Measurements from ENCODE around the gene ITGB8.

The ITGB8 gene

GRCh38 chr7:20411372-20411771 lies 80.7 kb downstream of the ITGB8 start:
- no peak overlapping the region for H3K56ac ChIP-seq (ENCODE audit: low read length)
- no peak overlapping the region for H2BK5ac ChIP-seq (ENCODE audit: low read length)
- H3K9ac ChIP-seq (ENCODE audit: low read length): no peak overlapping the region
- H3K4me3 ChIP-seq (ENCODE audit: low read length): no peak overlapping the region
- no peaks in the 10 kb centered on the region for H3K27me3 ChIP-seq (ENCODE audit: insufficient read depth, low read length, poor library complexity)
- no peaks in the 10 kb centered on the region for H3K79me1 ChIP-seq (ENCODE audit: low read length)
- no peaks in the 10 kb centered on the region for H3K36me3 ChIP-seq (ENCODE audit: control insufficient read depth, insufficient read depth, low read length)
- no peak for DNase-seq
- H3K18ac ChIP-seq (ENCODE audit: low read length): no peak overlapping the region
- H2BK120ac ChIP-seq (ENCODE audit: low read depth, low read length): no peak overlapping the region
- no peak overlapping the region for H3K4ac ChIP-seq (ENCODE audit: low read depth, low read length)
- H3K79me2 ChIP-seq (ENCODE audit: control insufficient read depth, insufficient read depth, low read length): no peaks in the 10 kb centered on the region
- no peaks in the 10 kb centered on the region for H3K4me1 ChIP-seq (ENCODE audit: control insufficient read depth, low read depth, low read length)
- no peak overlapping the region for H4K8ac ChIP-seq (ENCODE audit: low read depth, low read length)
- H3K23ac ChIP-seq (ENCODE audit: low read length): no peak overlapping the region
- H2BK15ac ChIP-seq (replicated peaks; ENCODE audit: low read depth): no peak overlapping the region
- H2AK5ac ChIP-seq (ENCODE audit: low read length): no peak overlapping the region
- H4K5ac ChIP-seq (ENCODE audit: low read length): no peak overlapping the region
- no peak overlapping the region for H3K4me2 ChIP-seq (ENCODE audit: low read length)
- WGBS (ENCODE audit: extremely low coverage, insufficient coverage, low lambda C conversion rate): no CpG with 5 or more reads among the region's 2 CpGs
- H3K27ac ChIP-seq (ENCODE audit: low read depth, low read length): no peak overlapping the region

- Histone ChIP-seq H3K18ac (ENCODE audit: low read length) (no peak overlapping the region), H3K4ac (ENCODE audit: low read depth, low read length) (no peak overlapping the region), H3K4me3 (ENCODE audit: low read length) (no peak overlapping the region), H3K36me3 (ENCODE audit: control insufficient read depth, insufficient read depth, low read length) (no peaks in the 10 kb centered on the region), H3K56ac (ENCODE audit: low read length) (no peak overlapping the region), H3K4me1 (ENCODE audit: control insufficient read depth, low read depth, low read length) (no peaks in the 10 kb centered on the region), H3K4me2 (ENCODE audit: low read length) (no peak overlapping the region), H3K27ac (ENCODE audit: low read depth, low read length) (no peak overlapping the region), H3K23ac (ENCODE audit: low read length) (no peak overlapping the region), H2BK5ac (ENCODE audit: low read length) (no peak overlapping the region), H3K79me1 (ENCODE audit: low read length) (no peaks in the 10 kb centered on the region), H4K8ac (ENCODE audit: low read depth, low read length) (no peak overlapping the region), H3K9ac (ENCODE audit: low read length) (no peak overlapping the region), H4K5ac (ENCODE audit: low read length) (no peak overlapping the region), H2BK15ac (replicated peaks; ENCODE audit: low read depth) (no peak overlapping the region), H2AK5ac (ENCODE audit: low read length) (no peak overlapping the region), H2BK120ac (ENCODE audit: low read depth, low read length) (no peak overlapping the region), H3K79me2 (ENCODE audit: control insufficient read depth, insufficient read depth, low read length) (no peaks in the 10 kb centered on the region), H3K27me3 (ENCODE audit: insufficient read depth, low read length, poor library complexity) (no peaks in the 10 kb centered on the region)
- no peak for DNase-seq
- no CpG with 5 or more reads among the region's 1 CpG for WGBS (ENCODE audit: extremely low coverage, insufficient coverage, low lambda C conversion rate)
Measured at GRCh38 chr7:20412032-20412431, 81.3 kb downstream of the ITGB8 start.

GRCh38 chr7:20417260-20417659 lies 86.6 kb downstream of the ITGB8 start:
- Histone ChIP-seq H2BK120ac (ENCODE audit: low read depth, low read length) (no peak overlapping the region), H3K27me3 (ENCODE audit: insufficient read depth, low read length, poor library complexity) (no peaks in the 10 kb centered on the region), H3K27ac (ENCODE audit: low read depth, low read length) (no peak overlapping the region), H3K4me1 (ENCODE audit: control insufficient read depth, low read depth, low read length) (no peaks in the 10 kb centered on the region), H2AK5ac (ENCODE audit: low read length) (no peak overlapping the region), H3K4ac (ENCODE audit: low read depth, low read length) (no peak overlapping the region), H3K36me3 (ENCODE audit: control insufficient read depth, insufficient read depth, low read length) (no peaks in the 10 kb centered on the region), H2BK15ac (replicated peaks; ENCODE audit: low read depth) (no peak overlapping the region), H3K4me2 (ENCODE audit: low read length) (no peak overlapping the region), H2BK5ac (ENCODE audit: low read length) (no peak overlapping the region), H3K79me2 (ENCODE audit: control insufficient read depth, insufficient read depth, low read length) (no peaks in the 10 kb centered on the region), H3K79me1 (ENCODE audit: low read length) (no peaks in the 10 kb centered on the region), H3K18ac (ENCODE audit: low read length) (no peak overlapping the region), H3K56ac (ENCODE audit: low read length) (no peak overlapping the region), H4K8ac (ENCODE audit: low read depth, low read length) (no peak overlapping the region), H3K4me3 (ENCODE audit: low read length) (no peak overlapping the region), H4K5ac (ENCODE audit: low read length) (no peak overlapping the region), H3K23ac (ENCODE audit: low read length) (no peak overlapping the region), H3K9ac (ENCODE audit: low read length) (no peak overlapping the region)
- DNase-seq: no peak
- WGBS (ENCODE audit: extremely low coverage, insufficient coverage, low lambda C conversion rate): no CpG with 5 or more reads among the region's 1 CpG

- no peak overlapping the region for H3K9ac ChIP-seq (ENCODE audit: low read length)
- no peaks in the 10 kb centered on the region for H3K79me1 ChIP-seq (ENCODE audit: low read length)
- H2AK5ac ChIP-seq (ENCODE audit: low read length): no peak overlapping the region
- H3K4me1 ChIP-seq (ENCODE audit: control insufficient read depth, low read depth, low read length): no peaks in the 10 kb centered on the region
- H3K23ac ChIP-seq (ENCODE audit: low read length): no peak overlapping the region
- no CpG with 5 or more reads among the region's 3 CpGs for WGBS (ENCODE audit: extremely low coverage, insufficient coverage, low lambda C conversion rate)
- no peak overlapping the region for H2BK5ac ChIP-seq (ENCODE audit: low read length)
- no peak for DNase-seq
- H3K4me3 ChIP-seq (ENCODE audit: low read length): no peak overlapping the region
- no peak overlapping the region for H3K56ac ChIP-seq (ENCODE audit: low read length)
- no peak overlapping the region for H3K27ac ChIP-seq (ENCODE audit: low read depth, low read length)
- no peak overlapping the region for H2BK15ac ChIP-seq (replicated peaks; ENCODE audit: low read depth)
- no peak overlapping the region for H3K4me2 ChIP-seq (ENCODE audit: low read length)
- no peaks in the 10 kb centered on the region for H3K27me3 ChIP-seq (ENCODE audit: insufficient read depth, low read length, poor library complexity)
- H2BK120ac ChIP-seq (ENCODE audit: low read depth, low read length): no peak overlapping the region
- H3K18ac ChIP-seq (ENCODE audit: low read length): no peak overlapping the region
- no peak overlapping the region for H3K4ac ChIP-seq (ENCODE audit: low read depth, low read length)
- no peaks in the 10 kb centered on the region for H3K79me2 ChIP-seq (ENCODE audit: control insufficient read depth, insufficient read depth, low read length)
- H4K8ac ChIP-seq (ENCODE audit: low read depth, low read length): no peak overlapping the region
- H4K5ac ChIP-seq (ENCODE audit: low read length): no peak overlapping the region
- H3K36me3 ChIP-seq (ENCODE audit: control insufficient read depth, insufficient read depth, low read length): no peaks in the 10 kb centered on the region
Measured at GRCh38 chr7:20417675-20418382, 87.1 kb downstream of the ITGB8 start.

GRCh38 chr7:20424500-20424899 lies 93.8 kb downstream of the ITGB8 start:
- H3K4ac ChIP-seq (ENCODE audit: low read depth, low read length): no peak overlapping the region
- H3K18ac ChIP-seq (ENCODE audit: low read length): no peak overlapping the region
- no peak overlapping the region for H3K56ac ChIP-seq (ENCODE audit: low read length)
- H3K9ac ChIP-seq (ENCODE audit: low read length): no peak overlapping the region
- no peaks in the 10 kb centered on the region for H3K4me1 ChIP-seq (ENCODE audit: control insufficient read depth, low read depth, low read length)
- no CpG with 5 or more reads among the region's 6 CpGs for WGBS (ENCODE audit: extremely low coverage, insufficient coverage, low lambda C conversion rate)
- no peak overlapping the region for H4K8ac ChIP-seq (ENCODE audit: low read depth, low read length)
- no peaks in the 10 kb centered on the region for H3K36me3 ChIP-seq (ENCODE audit: control insufficient read depth, insufficient read depth, low read length)
- H2BK5ac ChIP-seq (ENCODE audit: low read length): no peak overlapping the region
- H3K79me2 ChIP-seq (ENCODE audit: control insufficient read depth, insufficient read depth, low read length): no peaks in the 10 kb centered on the region
- H4K5ac ChIP-seq (ENCODE audit: low read length): no peak overlapping the region
- no peak for DNase-seq
- no peak overlapping the region for H3K27ac ChIP-seq (ENCODE audit: low read depth, low read length)
- H3K79me1 ChIP-seq (ENCODE audit: low read length): no peaks in the 10 kb centered on the region
- no peaks in the 10 kb centered on the region for H3K27me3 ChIP-seq (ENCODE audit: insufficient read depth, low read length, poor library complexity)
- H2BK120ac ChIP-seq (ENCODE audit: low read depth, low read length): no peak overlapping the region
- H2AK5ac ChIP-seq (ENCODE audit: low read length): no peak overlapping the region
- no peak overlapping the region for H3K23ac ChIP-seq (ENCODE audit: low read length)
- H3K4me2 ChIP-seq (ENCODE audit: low read length): no peak overlapping the region
- no peak overlapping the region for H3K4me3 ChIP-seq (ENCODE audit: low read length)
- no peak overlapping the region for H2BK15ac ChIP-seq (replicated peaks; ENCODE audit: low read depth)

GRCh38 chr7:20430664-20431063 lies 100.0 kb downstream of the ITGB8 start:
- H2BK5ac ChIP-seq (ENCODE audit: low read length): no peak overlapping the region
- no peak overlapping the region for H3K4ac ChIP-seq (ENCODE audit: low read depth, low read length)
- H3K79me1 ChIP-seq (ENCODE audit: low read length): no peaks in the 10 kb centered on the region
- H4K5ac ChIP-seq (ENCODE audit: low read length): no peak overlapping the region
- H3K18ac ChIP-seq (ENCODE audit: low read length): no peak overlapping the region
- DNase-seq: no peak
- peaks cover 4% of the 10 kb centered on the region for H3K4me1 ChIP-seq (ENCODE audit: control insufficient read depth, low read depth, low read length)
- no peak overlapping the region for H3K56ac ChIP-seq (ENCODE audit: low read length)
- no peak overlapping the region for H3K27ac ChIP-seq (ENCODE audit: low read depth, low read length)
- H3K36me3 ChIP-seq (ENCODE audit: control insufficient read depth, insufficient read depth, low read length): no peaks in the 10 kb centered on the region
- no peak overlapping the region for H2AK5ac ChIP-seq (ENCODE audit: low read length)
- no peaks in the 10 kb centered on the region for H3K27me3 ChIP-seq (ENCODE audit: insufficient read depth, low read length, poor library complexity)
- no peak overlapping the region for H3K4me2 ChIP-seq (ENCODE audit: low read length)
- H3K23ac ChIP-seq (ENCODE audit: low read length): no peak overlapping the region
- no peaks in the 10 kb centered on the region for H3K79me2 ChIP-seq (ENCODE audit: control insufficient read depth, insufficient read depth, low read length)
- no CpG with 5 or more reads among the region's 3 CpGs for WGBS (ENCODE audit: extremely low coverage, insufficient coverage, low lambda C conversion rate)
- no peak overlapping the region for H4K8ac ChIP-seq (ENCODE audit: low read depth, low read length)
- H2BK120ac ChIP-seq (ENCODE audit: low read depth, low read length): no peak overlapping the region
- no peak overlapping the region for H3K9ac ChIP-seq (ENCODE audit: low read length)
- no peak overlapping the region for H2BK15ac ChIP-seq (replicated peaks; ENCODE audit: low read depth)
- H3K4me3 ChIP-seq (ENCODE audit: low read length): no peak overlapping the region
